ENCODE data around the gene LYPLAL1. TPM values are rescaled to one million over a fixed set of nuclear protein-coding genes. Genes with fewer than 3 reads are reported as not detected.
"Not testable (repeated sequence)": the region's sequence is repeated elsewhere in the genome, so short reads cannot be mapped to it uniquely, and the experiment has no call there.

LYPLAL1 gene
- total and polyA plus RNA-seq, 7 donors: 4.6 to 44.6 (median 29.3) TPM

DNA sequence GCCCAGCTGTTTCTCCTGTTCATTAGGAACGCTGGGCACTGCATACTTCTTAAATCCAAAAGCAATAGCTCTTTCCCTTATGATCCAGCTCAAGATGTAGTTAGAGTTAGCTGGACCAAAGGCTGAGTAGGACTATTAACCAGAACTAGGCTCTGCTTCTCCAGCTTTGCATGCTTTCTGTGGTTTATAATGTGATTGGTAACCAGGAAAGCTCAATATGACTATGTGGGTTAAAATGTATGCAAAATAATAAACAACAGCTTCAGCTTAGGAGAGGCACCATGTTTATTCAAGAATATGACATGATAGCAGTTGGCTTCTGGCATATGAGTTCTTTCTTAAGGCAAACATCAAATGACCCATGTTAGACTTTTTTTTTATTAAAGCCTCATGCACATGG lies 73.8 kb downstream of the LYPLAL1 start:
- 33 to 47% (median 36%) methylated on average over 1 of the region's 1 CpG for WGBS, 3 donors
- DNase-seq: no peak
- H3K9me3 ChIP-seq: no peaks in the 10 kb centered on the region
- H3K4me3 ChIP-seq: no peak overlapping the region
- intact Hi-C loops (cut with DNase I): no loop called here
- H3K27ac ChIP-seq: peak overlapping the region; percentile 10
- TF ChIP-seq, protein P1, sequence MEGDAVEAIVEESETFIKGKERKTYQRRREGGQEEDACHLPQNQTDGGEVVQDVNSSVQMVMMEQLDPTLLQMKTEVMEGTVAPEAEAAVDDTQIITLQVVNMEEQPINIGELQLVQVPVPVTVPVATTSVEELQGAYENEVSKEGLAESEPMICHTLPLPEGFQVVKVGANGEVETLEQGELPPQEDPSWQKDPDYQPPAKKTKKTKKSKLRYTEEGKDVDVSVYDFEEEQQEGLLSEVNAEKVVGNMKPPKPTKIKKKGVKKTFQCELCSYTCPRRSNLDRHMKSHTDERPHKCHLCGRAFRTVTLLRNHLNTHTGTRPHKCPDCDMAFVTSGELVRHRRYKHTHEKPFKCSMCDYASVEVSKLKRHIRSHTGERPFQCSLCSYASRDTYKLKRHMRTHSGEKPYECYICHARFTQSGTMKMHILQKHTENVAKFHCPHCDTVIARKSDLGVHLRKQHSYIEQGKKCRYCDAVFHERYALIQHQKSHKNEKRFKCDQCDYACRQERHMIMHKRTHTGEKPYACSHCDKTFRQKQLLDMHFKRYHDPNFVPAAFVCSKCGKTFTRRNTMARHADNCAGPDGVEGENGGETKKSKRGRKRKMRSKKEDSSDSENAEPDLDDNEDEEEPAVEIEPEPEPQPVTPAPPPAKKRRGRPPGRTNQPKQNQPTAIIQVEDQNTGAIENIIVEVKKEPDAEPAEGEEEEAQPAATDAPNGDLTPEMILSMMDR (IDR thresholded peaks at IDR 0.05): no peak
- H3K4me1 ChIP-seq: no peaks in the 10 kb centered on the region
- peaks cover 0 to 9% of the 10 kb centered on the region in 2 donors for H3K36me3 ChIP-seq (ENCODE audit: insufficient read depth in 1 of 2, low read depth in 1 of 2)
- H3K27me3 ChIP-seq (ENCODE audit: insufficient read depth in 3 of 3, low read length in 2 of 3): no peaks in the 10 kb centered on the region
- ATAC-seq: no peak

DNA sequence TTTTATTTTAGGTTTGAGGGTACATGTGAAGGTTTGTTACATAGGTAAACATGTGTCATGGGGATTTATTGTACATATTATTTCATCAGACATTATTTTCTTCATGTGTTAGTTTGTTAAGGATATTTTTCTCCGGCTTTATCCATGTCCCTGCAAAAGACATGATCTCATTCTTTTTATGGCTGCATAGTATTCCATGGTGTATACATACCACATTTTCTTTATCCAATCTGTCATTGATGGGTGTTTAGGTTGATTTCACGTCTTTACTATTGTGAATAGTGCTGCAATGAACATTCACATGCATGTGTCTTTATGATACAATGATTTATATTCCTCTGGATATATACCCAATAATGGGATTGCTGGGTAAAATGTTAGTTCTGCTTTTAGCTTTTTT lies 76.8 kb downstream of the LYPLAL1 start:
- H3K4me3 ChIP-seq; H3K27me3 ChIP-seq (ENCODE audit: insufficient read depth in 3 of 3, low read length in 2 of 3); intact Hi-C loops (cut with DNase I); DNase-seq; H3K27ac ChIP-seq; H3K9me3 ChIP-seq; H3K4me1 ChIP-seq; H3K36me3 ChIP-seq (ENCODE audit: insufficient read depth in 1 of 2, low read depth in 1 of 2); ATAC-seq: not testable (repeated sequence)
- WGBS, 3 donors: 95 to 99% (median 96%) methylated on average over 2 of the region's 2 CpGs

DNA sequence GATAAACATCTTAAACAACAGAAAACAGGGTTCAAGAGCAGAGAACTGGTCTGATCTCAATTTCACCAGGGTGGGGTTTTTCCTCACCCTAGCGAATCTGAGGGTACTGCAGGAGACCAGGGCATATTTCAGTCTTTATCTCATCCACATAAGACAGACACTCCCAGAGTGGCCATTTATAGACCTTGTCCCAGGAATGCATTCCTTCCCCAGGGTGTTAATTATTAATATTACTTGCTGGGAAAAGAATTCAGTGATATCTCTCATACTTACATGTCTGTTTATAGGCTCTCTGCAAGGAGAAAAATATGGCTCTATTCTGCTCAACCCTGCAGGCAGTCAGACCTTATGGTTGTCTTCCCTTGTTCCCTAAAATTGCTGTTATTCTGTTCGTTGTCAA lies 84.1 kb downstream of the LYPLAL1 start:
- WGBS, 3 donors: 40 to 46% (median 46%) methylated on average over 2 of the region's 2 CpGs
- no peaks in the 10 kb centered on the region for H3K4me1 ChIP-seq

DNA sequence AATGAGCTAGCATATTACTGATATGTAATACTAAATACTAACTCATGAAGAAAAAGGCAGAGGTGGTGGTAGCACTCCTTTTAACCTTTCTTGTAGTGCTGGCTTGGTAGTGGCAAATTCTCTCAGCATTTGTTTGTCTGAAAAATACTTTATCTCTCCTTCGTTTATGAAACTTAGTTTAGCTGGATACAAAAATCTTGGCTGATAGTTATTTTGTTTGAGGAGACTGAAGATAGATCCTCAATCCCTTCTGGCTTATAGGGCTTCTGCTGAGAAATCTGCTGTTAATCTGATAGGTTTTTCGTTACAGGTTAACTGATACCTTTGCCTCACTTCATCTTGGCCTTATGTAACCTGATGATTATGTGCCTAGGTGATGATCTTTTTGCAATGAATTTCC lies 87.8 kb downstream of the LYPLAL1 start:
- TF ChIP-seq, protein P1 (IDR thresholded peaks at IDR 0.05): no peak

More for the DNA sequence above, 84.1 kb downstream of the LYPLAL1 start:
- intact Hi-C loops (cut with DNase I): no loop called here
- no peak for DNase-seq
- Histone ChIP-seq H3K4me3 (no peak overlapping the region), H3K27ac (no peak overlapping the region), H3K27me3 (ENCODE audit: insufficient read depth in 3 of 3, low read length in 2 of 3) (no peaks in the 10 kb centered on the region), H3K9me3 (no peaks in the 10 kb centered on the region), H3K36me3 (ENCODE audit: insufficient read depth in 1 of 2, low read depth in 1 of 2) (no peaks in the 10 kb centered on the region)
- TF ChIP-seq, protein P1 (IDR thresholded peaks at IDR 0.05): no peak
- no peak for ATAC-seq

More for the DNA sequence above, 87.8 kb downstream of the LYPLAL1 start:
- intact Hi-C loops (cut with DNase I): no loop called here
- ATAC-seq: no peak
- no peaks in the 10 kb centered on the region for H3K36me3 ChIP-seq (ENCODE audit: insufficient read depth in 1 of 2, low read depth in 1 of 2)
- no peak overlapping the region for H3K27ac ChIP-seq
- H3K9me3 ChIP-seq: no peaks in the 10 kb centered on the region
- H3K27me3 ChIP-seq (ENCODE audit: insufficient read depth in 3 of 3, low read length in 2 of 3): no peaks in the 10 kb centered on the region
- H3K4me3 ChIP-seq: no peak overlapping the region
- 49 to 95% (median 92%) methylated on average over 2 of the region's 2 CpGs for WGBS, 3 donors
- no peak for DNase-seq
- H3K4me1 ChIP-seq: no peaks in the 10 kb centered on the region

Measured in psoas muscle (tissue), 8 donors.